A549 (cell line): ENCODE measurements around the gene FAM163B.

Experiments used
- CBX2 ChIP-seq: fragments of 200-600 bp; sonication (generic); IDR thresholded peaks from 2 replicates; pipeline ENCODE4 v1.6.1; 2016; ENCODE audit warnings: low read depth, mild to moderate bottlenecking, borderline replicate concordance
- CEBPB ChIP-seq, 2 experiments: fragments of >200 bp in 1 of 2; sonication (Bioruptor Twin) in 1 of 2; formaldehyde crosslinking in 1 of 2; IDR thresholded peaks; 2 replicates each; pipeline ENCODE4 v1.6.1; 2012 to 2016
- CHD2 ChIP-seq: fragments of 150-350 bp; IDR thresholded peaks from 2 replicates; pipeline ENCODE4 v1.6.1; 2014; ENCODE audit warnings: low read length; ENCODE audit not compliant: partially characterized antibody
- CHD4 ChIP-seq: fragments of 200-600 bp; sonication (generic); IDR thresholded peaks from 2 replicates; pipeline ENCODE4 v1.6.1; 2016; ENCODE audit warnings: antibody characterized with exemption, mild to moderate bottlenecking, borderline replicate concordance
- KDM1A ChIP-seq: fragments of 200-600 bp; sonication (generic); IDR thresholded peaks from 2 replicates; pipeline ENCODE4 v1.6.1; 2016; ENCODE audit warnings: low read depth, mild to moderate bottlenecking
- KDM5A ChIP-seq: fragments of 200-600 bp; sonication (generic); IDR thresholded peaks from 2 replicates; pipeline ENCODE4 v1.6.1; 2016; ENCODE audit warnings: antibody characterized with exemption, mild to moderate bottlenecking
- POLR2A ChIP-seq: IDR thresholded peaks from 2 replicates; pipeline ENCODE4 v1.6.1; 2012; ENCODE audit warnings: mild to moderate bottlenecking, low read length
- RCOR1 ChIP-seq: fragments of 150-350 bp; IDR thresholded peaks from 2 replicates; pipeline ENCODE4 v1.6.1; 2014; ENCODE audit warnings: antibody characterized with exemption, low read length, low read depth
- RFX5 ChIP-seq: fragments of 450-650 bp; IDR thresholded peaks from 2 replicates; pipeline ENCODE4 v1.7.1; 2014; ENCODE audit warnings: antibody characterized with exemption, mild to moderate bottlenecking, moderate library complexity
- TP53 ChIP-seq: fragments of 250-450 bp; sonication (Bioruptor Pico); IDR thresholded peaks from 2 replicates; pipeline ENCODE4 v1.5.0; 2021; ENCODE audit warnings: mild to moderate bottlenecking, moderate library complexity
- TF ChIP-seq, protein P1 (sequence below): fragments of >200 bp; sonication (Bioruptor Twin); formaldehyde crosslinking; IDR thresholded peaks from 3 replicates; pipeline ENCODE4 v1.5.1; 2016
- TF ChIP-seq, protein P2 (sequence below): fragments of >200 bp; sonication (Bioruptor Twin); formaldehyde crosslinking; IDR thresholded peaks from 3 replicates; pipeline ENCODE4 v1.6.1; 2016
- TF ChIP-seq, protein P3 (sequence below): fragments of 450-650 bp; IDR thresholded peaks from 2 replicates; pipeline ENCODE4 v1.6.1; 2014; ENCODE audit warnings: antibody characterized with exemption
- TF ChIP-seq, protein P4 (sequence below): IDR thresholded peaks from 2 replicates; pipeline ENCODE4 v1.6.1; 2012

DNA sequence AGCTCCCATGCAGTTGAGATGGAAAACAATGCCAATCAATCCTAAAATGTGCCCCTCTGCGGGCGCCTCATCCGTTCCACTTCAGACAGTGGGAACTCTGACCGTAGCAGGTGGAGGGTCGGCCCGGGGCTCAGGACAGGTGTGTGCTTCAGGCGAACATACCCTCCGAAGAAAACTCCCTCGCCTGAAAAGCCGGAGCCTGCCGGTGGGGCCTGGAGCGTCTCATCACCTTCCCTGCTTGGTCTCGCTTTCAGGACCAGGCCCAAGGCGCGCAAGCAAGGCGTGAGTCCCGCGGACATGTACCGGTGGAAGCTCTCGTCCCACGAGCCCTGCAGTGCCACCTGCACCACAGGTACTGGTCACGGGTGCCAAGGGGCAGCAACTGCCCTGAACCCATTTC lies 48.2 kb downstream of the FAM163B start:
- TF ChIP-seq, protein P1, sequence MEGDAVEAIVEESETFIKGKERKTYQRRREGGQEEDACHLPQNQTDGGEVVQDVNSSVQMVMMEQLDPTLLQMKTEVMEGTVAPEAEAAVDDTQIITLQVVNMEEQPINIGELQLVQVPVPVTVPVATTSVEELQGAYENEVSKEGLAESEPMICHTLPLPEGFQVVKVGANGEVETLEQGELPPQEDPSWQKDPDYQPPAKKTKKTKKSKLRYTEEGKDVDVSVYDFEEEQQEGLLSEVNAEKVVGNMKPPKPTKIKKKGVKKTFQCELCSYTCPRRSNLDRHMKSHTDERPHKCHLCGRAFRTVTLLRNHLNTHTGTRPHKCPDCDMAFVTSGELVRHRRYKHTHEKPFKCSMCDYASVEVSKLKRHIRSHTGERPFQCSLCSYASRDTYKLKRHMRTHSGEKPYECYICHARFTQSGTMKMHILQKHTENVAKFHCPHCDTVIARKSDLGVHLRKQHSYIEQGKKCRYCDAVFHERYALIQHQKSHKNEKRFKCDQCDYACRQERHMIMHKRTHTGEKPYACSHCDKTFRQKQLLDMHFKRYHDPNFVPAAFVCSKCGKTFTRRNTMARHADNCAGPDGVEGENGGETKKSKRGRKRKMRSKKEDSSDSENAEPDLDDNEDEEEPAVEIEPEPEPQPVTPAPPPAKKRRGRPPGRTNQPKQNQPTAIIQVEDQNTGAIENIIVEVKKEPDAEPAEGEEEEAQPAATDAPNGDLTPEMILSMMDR: no peak
- TF ChIP-seq POLR2A: no peak
- no peak for TF ChIP-seq KDM1A
- TF ChIP-seq TP53 (CRISPR knock-in tag): no peak
- TF ChIP-seq RFX5: no peak
- TF ChIP-seq, protein P2, sequence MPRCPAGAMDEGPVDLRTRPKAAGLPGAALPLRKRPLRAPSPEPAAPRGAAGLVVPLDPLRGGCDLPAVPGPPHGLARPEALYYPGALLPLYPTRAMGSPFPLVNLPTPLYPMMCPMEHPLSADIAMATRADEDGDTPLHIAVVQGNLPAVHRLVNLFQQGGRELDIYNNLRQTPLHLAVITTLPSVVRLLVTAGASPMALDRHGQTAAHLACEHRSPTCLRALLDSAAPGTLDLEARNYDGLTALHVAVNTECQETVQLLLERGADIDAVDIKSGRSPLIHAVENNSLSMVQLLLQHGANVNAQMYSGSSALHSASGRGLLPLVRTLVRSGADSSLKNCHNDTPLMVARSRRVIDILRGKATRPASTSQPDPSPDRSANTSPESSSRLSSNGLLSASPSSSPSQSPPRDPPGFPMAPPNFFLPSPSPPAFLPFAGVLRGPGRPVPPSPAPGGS: no peak
- no peak for TF ChIP-seq CHD2
- TF ChIP-seq, protein P3, sequence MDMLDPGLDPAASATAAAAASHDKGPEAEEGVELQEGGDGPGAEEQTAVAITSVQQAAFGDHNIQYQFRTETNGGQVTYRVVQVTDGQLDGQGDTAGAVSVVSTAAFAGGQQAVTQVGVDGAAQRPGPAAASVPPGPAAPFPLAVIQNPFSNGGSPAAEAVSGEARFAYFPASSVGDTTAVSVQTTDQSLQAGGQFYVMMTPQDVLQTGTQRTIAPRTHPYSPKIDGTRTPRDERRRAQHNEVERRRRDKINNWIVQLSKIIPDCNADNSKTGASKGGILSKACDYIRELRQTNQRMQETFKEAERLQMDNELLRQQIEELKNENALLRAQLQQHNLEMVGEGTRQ: no peak
- no peak for TF ChIP-seq CEBPB (IDR thresholded peaks at IDR 0.05)
- no peak for TF ChIP-seq KDM5A
- no peak for TF ChIP-seq RCOR1
- TF ChIP-seq, protein P4, sequence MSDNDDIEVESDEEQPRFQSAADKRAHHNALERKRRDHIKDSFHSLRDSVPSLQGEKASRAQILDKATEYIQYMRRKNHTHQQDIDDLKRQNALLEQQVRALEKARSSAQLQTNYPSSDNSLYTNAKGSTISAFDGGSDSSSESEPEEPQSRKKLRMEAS: no peak
- TF ChIP-seq CHD4: no peak
- TF ChIP-seq CBX2: no peak
